Measurements from ENCODE around the gene C17orf100.
"Not testable (repeated sequence)": the region's sequence is repeated elsewhere in the genome, so short reads cannot be mapped to it uniquely, and the experiment has no call there.

The C17orf100 gene

DNA sequence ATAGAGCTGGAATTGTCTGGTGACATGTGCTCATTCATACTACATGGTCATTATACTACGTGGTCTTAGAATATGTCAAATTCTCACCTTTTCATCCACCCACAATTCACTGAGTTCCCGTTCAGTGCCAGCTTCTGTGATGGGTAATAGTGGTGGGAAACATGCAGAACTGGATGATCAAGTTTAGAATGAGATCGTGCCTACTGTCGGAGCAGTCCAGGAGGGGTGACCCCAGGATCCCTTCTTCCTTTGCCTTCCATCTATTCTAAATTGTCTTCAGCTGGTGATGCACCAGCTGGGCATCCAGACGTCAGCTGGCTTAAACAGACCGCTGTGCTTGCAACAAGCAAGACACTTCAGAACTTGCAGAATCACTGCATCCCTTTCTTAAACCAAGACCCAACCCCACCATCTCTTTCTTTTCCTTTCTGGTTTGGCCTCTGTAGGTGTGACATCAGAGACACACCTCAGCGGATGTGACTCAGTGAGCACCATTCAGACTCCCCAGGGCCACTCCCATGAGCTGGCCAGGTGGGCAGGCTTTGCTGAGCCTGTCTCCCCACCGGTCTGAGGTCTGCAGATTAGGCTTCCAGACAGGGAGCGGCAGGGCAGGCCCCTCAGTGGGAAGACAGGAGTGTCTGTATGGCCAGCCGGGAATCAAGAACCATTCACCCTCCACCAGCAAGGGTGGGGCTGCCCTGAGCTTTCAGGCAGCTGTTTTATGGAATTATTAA lies 18.1 kb downstream of the C17orf100 start:
- DNase-seq (ENCODE audit: low read depth): no peak

DNA sequence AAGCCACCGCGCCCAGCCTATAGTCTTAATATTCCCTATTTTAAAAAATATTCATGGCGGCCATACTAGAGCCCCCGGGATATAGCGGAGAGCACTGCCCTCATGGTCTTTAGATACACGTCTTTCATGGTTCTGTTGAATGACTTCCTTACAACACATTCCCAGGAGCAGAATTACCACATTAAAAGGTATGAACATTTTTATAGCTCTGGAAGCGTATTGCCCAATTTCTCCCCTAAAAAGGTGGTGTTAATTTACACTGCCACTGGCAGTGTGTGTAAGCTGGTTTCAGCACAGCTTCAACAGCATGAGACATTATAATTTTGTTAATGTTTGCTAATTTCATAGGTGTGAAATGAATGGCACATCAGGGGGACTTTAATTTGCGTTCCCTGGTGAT lies 19.0 kb downstream of the C17orf100 start:
- DNase-seq (ENCODE audit: low read depth): no peak

DNA sequence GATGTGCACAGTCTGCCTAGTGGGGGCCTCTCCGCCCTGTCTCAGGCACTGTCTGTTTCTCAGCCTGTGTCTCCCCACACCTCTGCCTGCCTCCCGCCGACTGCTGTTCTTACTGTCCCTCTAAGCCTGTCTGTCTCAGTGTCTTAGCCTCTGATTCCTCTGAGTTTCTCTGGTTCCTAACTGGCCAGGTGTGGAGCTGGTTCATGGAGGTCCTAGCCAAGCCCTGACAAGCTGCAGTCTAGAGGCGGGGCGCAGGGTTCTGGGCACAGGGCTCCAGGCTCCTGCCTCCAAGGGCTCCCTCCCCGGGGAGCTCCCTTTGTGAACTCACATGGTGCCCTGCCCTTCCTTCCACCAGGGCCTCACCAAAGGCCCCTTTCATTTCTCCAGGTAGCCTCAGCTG lies 19.4 kb downstream of the C17orf100 start:
- no peak for DNase-seq (ENCODE audit: low read depth)

DNA sequence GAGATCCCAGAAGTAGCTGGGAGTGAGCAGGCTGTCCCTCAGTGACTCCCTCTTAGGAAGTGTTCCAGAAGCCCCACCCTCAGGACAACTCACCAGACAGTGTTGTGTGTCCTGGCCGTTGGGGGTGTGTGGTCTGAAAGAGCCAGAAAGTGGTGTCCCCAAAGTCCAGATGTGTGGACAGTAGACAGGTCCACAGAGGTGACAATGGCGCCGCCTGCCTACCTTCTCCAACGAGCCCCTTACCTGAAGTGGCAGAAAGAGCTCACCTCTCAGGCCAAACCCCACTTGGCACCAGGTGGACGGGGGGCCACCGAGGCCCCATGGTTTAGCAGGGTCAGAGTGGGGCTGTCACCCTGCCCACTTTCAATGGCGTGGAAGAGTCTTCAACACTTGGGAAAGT lies 19.9 kb downstream of the C17orf100 start:
- DNase-seq (ENCODE audit: low read depth): no peak

DNA sequence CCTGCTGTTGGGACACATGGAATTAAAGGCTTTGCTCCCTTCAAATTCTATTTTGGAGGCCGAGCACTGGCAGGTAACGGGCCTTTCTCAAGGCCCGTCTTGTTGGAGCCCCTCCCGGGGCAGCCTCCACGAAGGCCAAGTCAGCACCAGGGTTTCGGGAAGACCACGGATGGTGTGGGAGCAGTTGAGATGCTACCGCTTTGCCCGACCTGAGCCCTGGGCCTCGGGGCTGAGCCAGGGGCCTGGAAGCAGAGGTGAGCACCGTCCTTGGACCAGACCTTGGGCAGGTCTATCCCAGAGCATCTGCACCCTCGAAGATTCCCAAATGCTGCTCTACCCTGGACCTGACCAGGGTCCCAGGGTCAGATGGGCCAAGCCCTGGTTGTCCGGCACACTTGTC lies 23.0 kb downstream of the C17orf100 start:
- DNase-seq (ENCODE audit: low read depth): no peak

DNA sequence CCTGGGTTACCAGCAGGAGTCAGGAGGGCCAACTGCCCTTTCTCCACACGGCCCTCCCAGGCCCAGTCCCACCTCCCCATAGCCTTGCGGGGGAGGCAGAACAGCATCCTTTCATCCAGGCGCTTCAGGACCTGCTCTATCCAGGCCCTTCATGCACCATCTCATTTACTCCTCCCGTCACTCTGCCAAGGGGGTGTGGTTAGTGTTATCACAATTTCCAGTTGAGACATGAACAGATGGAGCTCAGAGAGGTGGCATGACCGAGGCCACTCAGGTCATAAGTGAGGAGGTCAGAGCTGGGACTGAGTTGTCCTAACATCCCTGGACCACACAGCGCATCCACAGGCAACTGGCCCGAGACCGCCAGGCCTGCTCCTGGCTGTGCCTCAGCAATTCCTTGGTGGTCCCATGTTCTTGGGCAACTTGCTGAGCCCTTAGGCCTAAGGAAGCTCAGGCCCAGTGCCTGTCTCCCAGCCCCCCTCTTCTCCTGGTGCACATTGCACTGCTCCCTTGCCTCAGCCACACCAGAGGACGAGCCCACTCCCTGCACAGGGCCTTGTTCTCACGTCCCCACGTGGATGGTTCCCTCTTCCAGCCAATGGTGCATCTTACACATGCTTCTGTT lies 23.8 kb downstream of the C17orf100 start:
- no peak for DNase-seq (ENCODE audit: low read depth)

DNA sequence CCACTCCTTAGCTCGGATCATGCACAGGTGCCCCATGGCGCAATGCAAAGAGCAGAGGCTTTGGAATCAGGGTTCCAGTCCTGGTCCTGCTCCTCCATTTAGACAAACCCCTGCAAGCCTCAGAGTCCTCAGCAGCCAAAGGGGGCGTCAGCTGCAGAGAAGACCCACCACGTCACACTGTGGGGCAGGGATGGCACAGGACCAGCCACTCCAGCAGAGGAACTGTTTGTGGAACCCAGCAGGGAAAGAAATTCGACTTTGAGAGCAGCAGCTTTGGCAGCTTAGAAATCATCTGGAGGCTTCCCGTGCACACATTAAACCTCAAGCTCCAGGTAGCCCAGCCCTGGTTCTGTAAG lies 25.2 kb downstream of the C17orf100 start:
- DNase-seq (ENCODE audit: low read depth): no peak

DNA sequence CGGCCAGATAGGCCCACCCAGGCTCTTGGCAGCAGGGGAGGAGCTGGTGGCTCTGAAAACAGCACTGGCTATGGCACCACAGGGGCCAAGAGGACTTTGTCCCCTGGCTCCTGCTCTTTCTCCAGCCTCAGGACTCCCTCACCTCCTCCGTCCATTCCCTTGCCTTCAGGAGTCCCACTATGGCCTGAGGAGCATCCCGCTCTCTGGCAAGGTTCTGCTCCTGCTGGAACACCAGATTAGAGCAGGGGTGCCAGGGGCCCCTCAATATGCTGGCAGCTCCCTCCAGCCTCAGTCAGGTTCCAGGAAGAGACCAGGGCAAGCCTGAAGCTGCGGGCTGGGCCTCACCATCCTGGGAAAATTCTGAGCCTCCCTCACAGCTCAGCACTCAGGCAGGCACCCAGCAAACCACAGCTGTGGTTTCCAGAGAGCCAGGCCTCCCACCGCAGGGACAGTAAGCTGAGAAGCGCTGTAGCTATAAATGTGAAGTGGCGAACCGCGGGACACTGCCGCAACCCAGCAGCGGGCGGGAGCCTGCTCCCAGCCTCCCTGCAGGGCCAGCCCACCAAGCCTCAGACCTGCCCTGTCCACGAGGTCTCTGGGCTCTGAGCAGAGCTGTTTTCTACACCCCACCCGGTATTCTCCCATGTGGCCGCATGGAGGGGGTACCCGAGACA lies 25.7 kb downstream of the C17orf100 start:
- DNase-seq (ENCODE audit: low read depth): no peak

DNA sequence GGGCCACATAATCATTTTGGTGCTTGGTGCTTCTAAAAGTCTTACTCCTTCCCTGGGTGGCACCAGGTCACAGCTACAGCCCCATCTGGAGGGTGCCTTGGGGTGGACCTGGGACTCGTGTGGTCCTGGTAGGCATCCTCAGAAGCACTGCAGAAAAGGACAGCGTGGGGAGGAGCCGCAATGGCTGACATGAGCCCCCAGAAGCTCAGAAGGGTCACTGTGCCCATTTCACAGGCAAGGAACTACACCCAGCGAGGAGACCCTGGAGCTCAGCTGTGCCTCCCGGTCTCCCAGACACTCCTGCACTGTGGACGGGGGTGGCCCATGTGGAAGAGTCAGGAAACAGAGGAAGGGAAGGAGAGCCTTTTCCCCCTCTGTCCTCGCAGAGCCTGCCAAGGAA lies 26.4 kb downstream of the C17orf100 start:
- no peak for DNase-seq (ENCODE audit: low read depth)

DNA sequence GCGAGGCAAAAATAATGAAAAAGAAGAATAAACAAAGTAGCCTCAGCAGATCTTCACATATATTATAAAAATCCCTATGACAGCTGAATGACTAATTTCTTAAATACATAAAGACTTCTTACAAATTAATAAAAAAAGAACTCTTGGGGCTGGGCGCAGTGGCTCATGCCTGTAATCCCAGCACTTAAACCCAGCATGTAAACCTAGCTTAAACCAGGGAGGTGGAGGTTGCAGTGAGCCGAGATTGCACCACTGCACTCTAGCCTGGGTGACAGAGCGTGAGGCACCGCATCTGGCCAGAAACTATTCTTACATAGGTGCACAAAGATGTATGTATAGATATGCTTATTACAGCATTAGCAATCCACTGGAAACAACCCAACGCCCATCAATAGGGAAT lies 27.7 kb downstream of the C17orf100 start:
- DNase-seq (ENCODE audit: low read depth): no peak

DNA sequence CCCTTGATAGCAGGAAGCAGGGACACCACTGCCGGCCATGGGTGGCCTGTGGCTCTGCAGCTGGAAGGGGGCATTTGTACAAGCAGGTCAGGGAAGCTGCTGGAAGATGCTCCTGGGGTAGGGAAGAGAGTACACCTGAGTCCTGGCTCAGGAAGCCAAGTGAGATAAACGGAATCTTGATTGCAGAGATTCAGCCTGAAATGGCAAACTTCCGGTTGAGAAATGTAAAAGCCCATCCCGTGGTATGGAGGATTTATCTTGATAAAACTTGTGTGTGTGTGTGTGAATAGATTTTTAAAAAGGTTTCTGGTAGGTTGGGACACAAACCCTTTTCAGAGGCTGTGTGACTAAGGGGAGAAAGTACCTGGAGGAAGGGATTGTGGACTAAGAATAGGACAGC lies 29.6 kb downstream of the C17orf100 start:
- DNase-seq (ENCODE audit: low read depth): no peak

DNA sequence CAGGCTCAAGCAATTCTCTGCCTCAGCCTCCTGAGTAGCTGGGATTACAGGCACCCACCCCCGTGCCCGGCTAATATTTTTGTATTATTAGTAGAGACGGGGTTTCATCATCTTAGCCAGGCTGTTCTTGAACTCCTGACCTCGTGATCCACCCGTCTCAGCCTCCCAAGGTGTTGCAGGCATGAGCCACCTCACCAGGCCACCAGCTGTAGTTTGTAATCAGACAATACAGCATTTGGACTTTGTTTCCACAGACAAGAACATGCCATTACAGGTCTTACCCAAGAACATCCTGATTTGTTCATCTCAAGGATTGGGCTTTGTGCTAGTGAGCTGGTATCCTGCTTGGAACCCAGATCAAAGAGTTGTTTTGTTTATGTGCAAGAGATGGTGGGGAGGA lies 30.1 kb downstream of the C17orf100 start:
- no peak for DNase-seq (ENCODE audit: low read depth)

DNA sequence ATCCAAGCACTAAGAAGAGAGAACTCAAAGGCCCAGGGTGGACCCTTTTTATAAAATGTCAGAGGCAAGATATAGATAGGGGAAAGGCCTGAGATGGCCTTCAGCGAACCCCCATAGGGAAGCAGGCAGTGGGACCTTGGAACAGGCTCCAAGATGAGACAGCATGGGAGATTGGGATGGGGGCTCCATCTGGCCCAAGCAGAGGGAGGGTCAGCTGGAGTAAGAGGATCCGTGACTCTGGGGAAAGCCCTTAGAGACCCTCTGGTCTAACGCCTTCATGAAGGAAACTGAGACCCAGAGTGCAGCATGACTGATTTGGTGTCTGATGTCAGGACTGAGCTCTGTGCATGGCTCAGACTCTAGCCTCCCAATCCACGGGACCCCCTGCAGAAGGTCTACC lies 30.8 kb downstream of the C17orf100 start:
- DNase-seq (ENCODE audit: low read depth): no peak

DNA sequence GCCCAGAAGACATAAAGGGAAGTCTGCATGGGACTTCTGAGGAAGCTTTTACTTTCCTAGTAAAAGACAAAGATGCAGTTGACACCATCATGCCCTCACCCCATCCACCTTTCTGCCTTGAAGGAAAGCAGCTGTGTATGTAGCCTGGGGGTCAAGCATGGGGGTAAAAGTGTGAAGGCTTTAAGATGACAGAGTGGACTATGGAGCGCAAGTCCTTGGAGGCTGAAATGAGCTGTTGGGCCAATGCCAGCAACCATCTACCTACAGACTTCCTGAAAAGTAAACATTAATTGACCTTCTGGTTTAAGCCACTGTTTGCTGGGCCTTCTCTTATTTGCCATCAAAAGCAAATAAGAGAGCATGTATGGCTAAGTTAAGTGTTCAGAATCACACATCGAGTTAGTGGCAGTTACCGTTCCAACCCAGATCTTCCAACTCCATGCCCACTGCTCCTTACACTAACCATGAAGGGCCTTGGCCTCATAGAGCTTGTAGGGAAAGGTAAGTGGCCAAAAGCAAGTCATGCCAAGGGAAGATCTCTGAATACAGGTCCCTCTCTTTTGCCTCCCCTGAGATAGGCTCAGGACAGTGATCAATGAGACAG lies 31.6 kb downstream of the C17orf100 start:
- DNase-seq (ENCODE audit: low read depth): no peak

DNA sequence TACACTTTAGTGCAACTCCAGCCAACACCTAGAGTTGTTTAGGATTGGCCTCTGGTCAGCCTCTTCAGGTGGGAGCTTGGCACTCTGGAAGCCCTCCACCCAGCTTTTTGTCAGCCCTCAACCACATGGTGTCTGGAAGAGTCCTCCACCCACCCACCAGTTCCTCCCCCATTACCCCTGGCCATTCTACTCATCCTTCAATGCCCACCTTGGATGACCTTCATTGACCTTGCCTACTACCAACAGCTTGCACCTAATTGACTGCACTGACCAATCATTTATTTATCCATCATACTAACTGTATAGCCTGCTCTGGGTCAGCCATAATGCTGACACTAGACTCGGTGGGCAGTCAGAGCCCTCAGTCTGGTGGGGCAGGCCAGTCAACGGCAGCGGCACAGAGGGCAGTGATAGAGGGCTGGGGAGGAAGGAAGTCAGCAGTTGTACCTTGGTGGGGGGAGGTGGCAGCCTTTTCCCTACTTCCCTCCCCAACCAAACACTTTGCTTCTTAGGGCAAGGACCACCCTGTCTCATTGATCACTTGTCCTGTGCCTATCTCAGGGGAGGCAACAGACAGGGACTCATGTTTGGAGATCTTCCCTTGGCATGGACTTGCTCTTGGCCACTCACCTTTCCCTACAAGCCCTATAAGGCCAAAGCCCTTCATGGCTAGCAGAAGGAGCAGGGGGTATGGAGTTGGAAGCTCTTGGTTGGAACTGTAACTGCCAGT lies 32.3 kb downstream of the C17orf100 start:
- DNase-seq (ENCODE audit: low read depth): no peak

DNA sequence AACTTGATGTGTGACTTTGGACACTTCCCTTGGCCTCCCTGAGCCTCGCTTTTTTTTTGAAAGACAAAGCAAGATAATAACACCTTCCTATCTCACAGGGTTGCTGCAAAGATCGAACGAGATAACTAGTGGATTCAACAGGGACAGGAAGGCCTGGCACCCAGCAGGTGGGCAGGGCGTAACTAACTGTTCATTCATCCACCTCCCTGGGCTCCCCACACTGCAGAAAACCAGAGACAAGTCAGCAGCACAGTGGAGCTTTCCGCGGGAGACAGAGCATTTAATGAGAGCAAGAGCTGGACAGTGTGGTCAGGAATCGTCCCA lies 32.9 kb downstream of the C17orf100 start:
- DNase-seq (ENCODE audit: low read depth): no peak

DNA sequence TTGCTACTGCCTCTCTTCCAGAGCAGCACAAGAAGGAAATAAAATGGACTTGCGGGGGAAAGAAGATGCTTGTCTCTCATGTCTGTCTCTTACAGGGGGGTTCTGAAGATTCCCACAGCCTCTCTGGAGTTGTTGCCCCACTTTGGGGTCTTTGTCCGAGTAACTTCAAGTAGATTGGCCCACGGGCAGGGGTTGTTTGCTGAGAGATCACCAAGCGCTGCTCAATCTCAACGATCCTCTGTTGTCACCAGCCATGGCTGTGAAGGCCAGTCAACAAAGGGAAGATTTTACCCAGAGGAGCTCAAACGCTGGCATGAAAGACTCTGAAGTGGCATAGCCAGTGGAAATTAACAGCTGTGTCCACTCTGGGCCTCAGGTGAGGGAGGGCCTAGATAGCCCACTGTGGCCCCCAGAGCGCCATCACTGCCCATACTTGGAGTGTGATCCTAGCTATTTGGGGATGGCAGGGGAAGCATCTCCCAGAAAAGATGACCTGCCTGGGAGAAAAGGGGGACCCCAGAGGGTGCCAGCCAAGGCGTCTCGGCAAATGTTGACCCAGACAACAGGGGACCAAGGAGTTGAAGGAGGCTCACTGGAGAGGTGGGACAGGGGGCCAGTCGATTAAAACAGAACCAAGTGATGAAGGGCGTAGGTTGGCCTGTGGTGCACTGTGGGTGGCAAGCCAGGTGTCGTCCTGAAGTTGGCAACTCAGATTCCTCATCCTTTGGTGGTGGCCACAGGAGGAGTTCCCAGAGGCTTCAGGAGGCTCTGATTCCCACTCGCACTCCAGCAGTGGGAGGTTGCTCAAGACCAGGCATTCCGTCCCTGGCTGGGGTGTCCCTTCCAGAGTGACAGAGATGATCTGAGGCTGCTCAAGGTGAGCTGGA lies 33.6 kb downstream of the C17orf100 start:
- no peak for DNase-seq (ENCODE audit: low read depth)

DNA sequence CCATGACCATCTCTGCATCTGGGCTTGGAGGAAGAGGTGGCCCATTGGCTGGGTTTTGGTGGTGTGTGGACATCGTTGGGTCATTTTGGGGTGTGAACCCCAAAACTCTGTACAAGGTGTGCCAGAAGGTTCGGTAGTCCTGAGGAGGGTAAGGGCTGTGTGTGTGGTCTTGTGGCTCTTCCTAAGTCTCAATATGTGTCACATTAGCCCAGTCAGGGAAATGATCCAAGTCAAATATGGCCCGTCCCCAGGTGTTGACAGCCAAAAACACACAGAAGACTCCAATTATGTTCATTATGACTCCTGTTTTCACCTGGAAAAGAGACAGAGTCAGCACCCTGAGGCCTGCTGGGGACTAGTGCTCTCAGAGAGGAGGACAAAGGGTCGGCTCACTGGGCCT lies 34.5 kb downstream of the C17orf100 start:
- no peak for DNase-seq (ENCODE audit: low read depth)

DNA sequence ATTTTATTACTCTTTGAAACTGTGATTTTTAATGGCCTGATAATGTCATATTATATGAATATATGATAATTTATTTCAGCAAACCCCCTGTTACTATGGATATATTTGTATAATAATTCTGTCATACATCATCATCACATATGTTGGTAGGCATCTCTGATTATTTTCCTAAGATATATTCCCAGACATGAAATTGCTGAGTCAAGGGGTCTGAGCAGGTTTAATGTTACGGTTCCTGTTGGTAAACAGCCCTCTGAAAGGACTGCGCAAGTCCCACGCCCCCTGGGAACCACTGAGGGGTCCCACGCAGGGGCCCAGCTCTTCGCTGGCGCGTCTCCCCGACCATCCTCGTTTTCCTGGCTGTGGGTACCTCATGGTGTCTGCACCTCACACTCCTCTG lies 37.4 kb downstream of the C17orf100 start:
- DNase-seq (ENCODE audit: low read depth): no peak

DNA sequence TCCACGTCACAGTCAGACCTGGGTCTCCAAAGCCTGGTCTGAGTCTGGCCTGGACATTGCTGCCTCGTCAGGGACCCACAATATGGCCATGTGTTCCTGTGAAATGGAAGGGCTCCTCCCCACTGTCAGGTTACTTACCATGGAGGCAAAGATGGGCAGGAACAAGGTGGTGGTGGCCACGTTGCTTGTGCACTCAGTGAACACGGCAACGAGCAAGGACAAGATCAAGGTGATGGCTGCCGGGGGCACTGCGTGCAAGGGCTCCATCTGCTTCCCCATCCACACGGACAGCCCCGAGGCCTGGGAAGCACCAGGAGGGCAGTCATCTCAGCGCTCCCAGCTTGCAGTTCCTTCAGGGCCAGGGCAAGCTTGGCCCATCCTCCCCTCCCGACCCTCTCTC lies 39.1 kb downstream of the C17orf100 start:
- DNase-seq (ENCODE audit: low read depth): no peak

DNA sequence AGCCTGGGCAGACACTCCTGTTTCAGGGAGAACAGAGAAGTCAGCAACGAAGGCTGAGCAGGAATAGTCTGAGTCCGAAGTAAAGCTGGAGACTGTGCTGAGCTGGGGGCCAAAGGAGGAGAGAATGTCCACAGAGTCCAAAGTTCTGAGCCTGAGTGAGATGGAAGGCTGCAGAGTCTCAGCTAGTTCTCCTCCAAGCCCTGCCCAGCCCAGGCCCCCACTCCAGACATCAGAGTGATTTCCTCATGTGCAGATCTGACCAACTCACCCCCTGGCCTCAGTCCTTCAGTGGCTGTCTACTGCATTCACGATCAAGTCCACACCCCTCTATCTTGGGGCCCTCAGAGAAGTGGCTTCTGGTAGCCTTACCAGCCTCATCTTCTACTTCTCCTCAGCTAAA lies 40.0 kb downstream of the C17orf100 start:
- DNase-seq (ENCODE audit: low read depth): no peak

DNA sequence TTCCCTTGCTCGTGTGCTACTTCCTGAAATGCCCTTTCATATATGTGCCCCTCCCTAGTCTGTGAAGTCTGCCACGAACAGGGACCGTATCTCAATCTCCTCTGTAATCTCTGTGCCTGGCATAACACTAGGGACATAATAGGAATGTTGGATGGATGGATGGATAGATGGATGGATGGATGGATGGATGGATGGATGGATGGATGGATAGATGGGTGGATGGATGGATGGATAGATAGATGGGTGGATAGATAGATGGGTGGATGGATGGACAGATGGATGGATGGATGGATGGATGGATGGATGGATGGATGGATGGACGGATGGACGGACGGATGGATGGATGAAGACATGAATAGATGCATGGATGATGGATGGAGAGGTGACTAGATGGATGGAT lies 40.4 kb downstream of the C17orf100 start:
- DNase-seq (ENCODE audit: low read depth): not testable (repeated sequence)
